ENCODE results near the gene RPL28.
"Not testable (repeated sequence)": the region's sequence is repeated elsewhere in the genome, so short reads cannot be mapped to it uniquely, and the experiment has no call there.

Gene RPL28

DNA sequence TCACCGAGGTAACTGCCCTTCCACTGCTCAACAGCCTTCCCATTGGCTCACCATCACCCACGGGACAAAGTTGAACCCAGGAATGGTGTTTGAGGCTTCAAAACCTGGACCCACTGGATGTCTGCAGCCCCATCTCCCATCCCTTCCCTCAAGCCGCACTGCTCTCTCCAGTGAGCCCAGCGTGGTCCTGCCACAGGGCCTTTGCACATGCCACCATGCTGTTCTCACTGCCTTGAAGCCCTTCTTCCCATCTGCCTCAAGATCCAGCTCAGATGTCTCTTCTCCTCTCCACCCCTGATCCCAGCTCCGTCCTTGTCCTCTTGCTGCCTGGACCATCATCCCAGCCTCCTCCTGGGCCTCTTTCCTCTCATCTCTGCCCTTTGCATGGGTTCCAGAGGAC lies 53.3 kb downstream of the RPL28 start:
- no peak for TF ChIP-seq JUND (IDR thresholded peaks at IDR 0.05; ENCODE audit: low read depth)
- no peak for DNase-seq (ENCODE audit: low read depth in 1 of 2, low spot score in 1 of 2)
- in situ Hi-C loops (cut with HindIII; ENCODE audit: low pct_unique_long_range_greater_than_20kb, low sequenced_read_pairs), result no loop called here

DNA sequence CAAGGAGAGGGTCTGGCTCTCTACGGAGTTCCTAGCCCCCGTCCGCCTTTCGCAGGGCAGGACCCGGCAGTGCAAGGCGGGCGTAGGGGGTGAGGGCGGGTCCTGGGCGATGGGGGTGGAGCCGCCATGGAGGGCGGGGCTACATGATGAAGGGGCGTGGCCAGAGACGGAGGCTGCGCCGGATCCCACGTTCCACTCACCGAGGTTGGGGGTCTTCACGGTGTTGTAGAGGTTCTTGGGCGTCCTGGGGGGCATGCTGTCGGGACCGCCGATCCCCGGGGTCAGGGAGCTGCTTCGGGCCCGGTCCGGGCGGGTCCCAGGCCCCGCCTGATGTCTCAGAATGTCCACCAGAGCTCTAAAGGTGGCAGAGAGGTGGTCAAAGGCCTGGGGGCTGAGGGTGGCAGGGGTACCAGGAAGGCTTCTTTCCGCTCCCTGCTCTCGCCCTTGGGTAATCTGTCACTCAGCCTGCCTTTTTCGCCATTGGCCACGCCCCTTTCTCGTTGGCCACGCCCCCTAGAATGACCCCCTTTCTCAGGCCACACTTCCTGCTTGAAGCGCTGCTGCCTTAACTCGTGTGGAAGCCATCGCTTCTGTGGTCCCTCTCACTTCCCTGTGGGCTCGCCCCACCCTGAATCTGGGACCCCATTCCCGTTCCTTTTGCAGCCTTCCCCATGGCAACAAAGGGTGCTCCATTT lies 54.8 kb downstream of the RPL28 start:
- TF ChIP-seq JUND (IDR thresholded peaks at IDR 0.05; ENCODE audit: low read depth), result no peak
- in situ Hi-C loops (cut with HindIII; ENCODE audit: low pct_unique_long_range_greater_than_20kb, low sequenced_read_pairs), result no loop called here
- DNase-seq (ENCODE audit: low read depth in 1 of 2, low spot score in 1 of 2), result no peak

- DNase-seq (ENCODE audit: low read depth in 1 of 2, low spot score in 1 of 2), result no peak
- TF ChIP-seq JUND (IDR thresholded peaks at IDR 0.05; ENCODE audit: low read depth), result no peak
- in situ Hi-C loops (cut with HindIII; ENCODE audit: low pct_unique_long_range_greater_than_20kb, low sequenced_read_pairs), result no loop called here
These were observed 55.6 kb downstream of the RPL28 start for GRCh38 chr19:55441319-55441691.

DNA sequence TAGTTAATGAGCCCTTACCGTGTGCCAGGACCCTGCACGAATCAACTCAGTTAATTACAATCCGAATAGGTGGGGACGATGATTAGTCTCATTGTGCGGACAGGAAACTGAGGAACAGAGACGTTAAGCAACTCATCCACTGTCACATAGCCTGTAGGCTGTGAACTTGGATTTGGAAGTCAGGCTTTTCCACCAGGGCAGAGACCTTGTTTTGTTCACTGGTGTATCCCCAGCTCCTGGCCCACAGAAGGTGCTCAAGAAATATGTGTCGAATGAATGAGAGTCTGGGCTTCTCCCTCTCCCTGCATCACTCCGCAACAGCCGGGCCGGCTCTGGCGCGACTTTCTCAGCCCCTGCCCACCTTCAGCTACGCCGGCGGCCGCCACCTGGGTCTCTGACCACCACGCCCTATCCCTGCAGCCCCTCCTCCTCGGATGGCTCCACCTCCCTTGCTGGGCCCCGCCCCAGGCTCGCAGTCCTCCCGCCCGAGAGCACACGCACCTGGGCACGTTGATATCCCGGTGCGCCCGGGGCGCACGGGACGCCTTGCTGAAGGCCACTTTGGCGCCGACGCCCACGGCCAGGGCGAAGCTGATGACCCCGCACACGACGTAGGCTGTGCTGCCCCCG lies 56.1 kb downstream of the RPL28 start:
- peak in 1 of 2 experiments; percentile 47 for DNase-seq (ENCODE audit: low read depth in 1 of 2, low spot score in 1 of 2)
- in situ Hi-C loops (cut with HindIII; ENCODE audit: low pct_unique_long_range_greater_than_20kb, low sequenced_read_pairs), result no loop called here
- TF ChIP-seq JUND (IDR thresholded peaks at IDR 0.05; ENCODE audit: low read depth), result no peak

DNA sequence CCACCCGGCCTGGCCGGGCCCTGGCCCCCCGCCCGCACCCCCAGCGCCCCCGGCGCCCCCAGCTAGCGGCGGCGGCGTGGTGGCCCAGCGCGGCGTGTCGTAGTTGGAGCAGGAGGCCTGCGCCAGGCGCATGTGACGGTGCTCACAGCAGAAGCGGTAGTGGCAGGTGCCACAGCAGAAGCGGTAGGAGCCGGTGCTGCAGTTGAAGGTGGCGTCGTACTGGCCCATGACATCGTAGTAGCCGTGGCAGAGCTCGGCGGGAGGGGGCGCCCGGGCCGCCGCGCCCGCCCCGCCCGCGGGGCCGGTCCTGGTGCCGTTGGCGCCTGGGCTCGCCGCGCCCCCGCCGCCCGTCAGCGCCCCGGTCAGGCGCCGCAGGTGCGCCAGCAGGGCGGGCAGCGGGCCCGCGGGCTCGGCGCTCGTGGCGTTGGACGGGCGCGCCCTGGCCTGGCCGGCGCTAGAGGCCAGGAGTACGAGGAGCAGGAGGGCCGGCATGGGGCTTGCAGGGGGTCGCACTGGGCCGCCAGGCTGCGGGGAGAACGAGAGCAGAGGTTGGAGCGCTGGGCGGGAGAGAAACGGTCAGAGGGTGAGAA lies 56.7 kb downstream of the RPL28 start:
- peak; percentile 55 to 65 for DNase-seq (ENCODE audit: low read depth in 1 of 2, low spot score in 1 of 2)
- in situ Hi-C loops (cut with HindIII; ENCODE audit: low pct_unique_long_range_greater_than_20kb, low sequenced_read_pairs), result no loop called here
- no peak for TF ChIP-seq JUND (IDR thresholded peaks at IDR 0.05; ENCODE audit: low read depth)

- TF ChIP-seq JUND (IDR thresholded peaks at IDR 0.05; ENCODE audit: low read depth), result no peak
- DNase-seq (ENCODE audit: low read depth in 1 of 2, low spot score in 1 of 2), result no peak
- in situ Hi-C loops (cut with HindIII; ENCODE audit: low pct_unique_long_range_greater_than_20kb, low sequenced_read_pairs), result no loop called here
These were observed 57.5 kb downstream of the RPL28 start, which contains the start of gene SHISA7 for GRCh38 chr19:55443045-55443823. Gene SHISA7, minus strand, starts transcription at chr19:55443300. Its CDS starts 437 bp downstream, at chr19:55442863.

- no peak for TF ChIP-seq JUND (IDR thresholded peaks at IDR 0.05; ENCODE audit: low read depth)
- in situ Hi-C loops (cut with HindIII; ENCODE audit: low pct_unique_long_range_greater_than_20kb, low sequenced_read_pairs), result no loop called here
These were observed 58.2 kb downstream of the RPL28 start for GRCh38 chr19:55443824-55444480.

DNA sequence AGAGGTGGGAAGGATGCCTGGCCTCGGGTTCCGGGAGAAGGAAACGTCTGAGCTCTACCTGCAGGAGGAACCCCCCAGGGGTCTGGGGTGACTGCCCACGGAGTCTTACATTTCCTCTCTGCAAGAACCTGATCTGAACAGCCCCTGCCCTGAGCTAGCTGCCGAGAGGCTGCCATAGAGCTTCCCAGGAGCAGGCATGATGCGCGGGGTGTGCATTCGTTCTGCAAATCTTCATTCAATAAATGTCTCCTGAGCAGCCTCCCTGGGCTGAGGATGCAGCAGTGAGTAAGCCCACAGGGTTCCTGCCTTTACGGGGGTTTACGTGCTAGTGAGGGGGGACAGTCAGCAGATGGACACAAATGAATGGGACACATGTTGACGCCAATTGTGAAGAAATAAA lies 58.9 kb downstream of the RPL28 start:
- no peak for TF ChIP-seq JUND (IDR thresholded peaks at IDR 0.05; ENCODE audit: low read depth)
- in situ Hi-C loops (cut with HindIII; ENCODE audit: low pct_unique_long_range_greater_than_20kb, low sequenced_read_pairs), result no loop called here
- no peak for DNase-seq (ENCODE audit: low read depth in 1 of 2, low spot score in 1 of 2)

More at GRCh38 chr19:55443824-55444480, 58.2 kb downstream of the RPL28 start:
- DNase-seq (ENCODE audit: low read depth in 1 of 2, low spot score in 1 of 2), result no peak

- no peak for TF ChIP-seq JUND (IDR thresholded peaks at IDR 0.05; ENCODE audit: low read depth)
- in situ Hi-C loops (cut with HindIII; ENCODE audit: low pct_unique_long_range_greater_than_20kb, low sequenced_read_pairs), result no loop called here
These were observed 60.3 kb downstream of the RPL28 start for GRCh38 chr19:55446060-55446459.

GRCh38 chr19:55447421-55448174 lies 61.9 kb downstream of the RPL28 start:
- TF ChIP-seq JUND (IDR thresholded peaks at IDR 0.05; ENCODE audit: low read depth), result no peak
- in situ Hi-C loops (cut with HindIII; ENCODE audit: low pct_unique_long_range_greater_than_20kb, low sequenced_read_pairs), result no loop called here
- peak in 1 of 2 experiments; percentile 78 for DNase-seq (ENCODE audit: low read depth in 1 of 2, low spot score in 1 of 2)

More at GRCh38 chr19:55446060-55446459, 60.3 kb downstream of the RPL28 start:
- DNase-seq (ENCODE audit: low read depth in 1 of 2, low spot score in 1 of 2), result no peak

DNA sequence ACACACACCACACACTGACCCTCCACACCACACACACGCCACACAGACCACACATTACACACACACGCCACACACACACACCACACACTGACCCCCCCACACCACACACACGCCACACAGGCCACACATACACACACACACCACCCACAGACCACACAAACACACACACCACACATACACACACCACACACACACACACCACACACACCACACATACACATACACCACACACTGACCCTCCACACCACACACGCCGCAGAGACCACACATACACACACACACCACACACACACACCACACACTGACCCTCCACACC lies 62.4 kb downstream of the RPL28 start:
- DNase-seq (ENCODE audit: low read depth in 1 of 2, low spot score in 1 of 2); in situ Hi-C loops (cut with HindIII; ENCODE audit: low pct_unique_long_range_greater_than_20kb, low sequenced_read_pairs): not testable (repeated sequence)

GRCh38 chr19:55449469-55449868 lies 63.7 kb downstream of the RPL28 start:
- DNase-seq (ENCODE audit: low read depth in 1 of 2, low spot score in 1 of 2), result no peak
- in situ Hi-C loops (cut with HindIII; ENCODE audit: low pct_unique_long_range_greater_than_20kb, low sequenced_read_pairs), result no loop called here
- no peak for TF ChIP-seq JUND (IDR thresholded peaks at IDR 0.05; ENCODE audit: low read depth)
